Endothelial cell (in vitro differentiated cells): Measurements from ENCODE around the gene RARRES1. TPM values are rescaled to one million over a fixed set of nuclear protein-coding genes. Genes with fewer than 3 reads are reported as not detected.

ENCODE experiments used
- DNase-seq: peaks from one replicate; pipeline ENCODE4 v3.0.0; 2021; ENCODE audit warnings: low spot score
- H3K27ac Mint-ChIP-seq: one replicate; pipeline ENCODE4 v1.8.0; 2021; ENCODE audit warnings: mixed read lengths, inconsistent platforms; ENCODE audit not compliant: unreplicated experiment
- H3K27me3 Mint-ChIP-seq: one replicate; pipeline ENCODE4 v1.8.0; 2021; ENCODE audit warnings: mild to moderate bottlenecking, moderate library complexity, mixed read lengths, inconsistent platforms; ENCODE audit not compliant: unreplicated experiment
- H3K36me3 Mint-ChIP-seq: one replicate; pipeline ENCODE4 v1.8.0; 2021; ENCODE audit warnings: mild to moderate bottlenecking, low read depth, mixed read lengths, inconsistent platforms; ENCODE audit not compliant: unreplicated experiment
- H3K4me1 Mint-ChIP-seq: one replicate; pipeline ENCODE4 v1.8.0; 2021; ENCODE audit warnings: mild to moderate bottlenecking, mixed read lengths, inconsistent platforms; ENCODE audit not compliant: unreplicated experiment
- H3K4me3 Mint-ChIP-seq: one replicate; pipeline ENCODE4 v1.8.0; 2021; ENCODE audit warnings: mild to moderate bottlenecking, mixed read lengths, inconsistent platforms; ENCODE audit not compliant: unreplicated experiment
- H3K9me3 Mint-ChIP-seq: one replicate; pipeline ENCODE4 v1.8.0; 2021; ENCODE audit warnings: mixed read lengths, inconsistent platforms; ENCODE audit not compliant: unreplicated experiment
- total RNA-seq: library from RNA; stranded (reverse); fragmentation: NEBNext Ultra II Directional; extraction: Animal tissue kit (Norgen Biotek cat#: 25700); gene quantifications from one replicate; pipeline ENCODE4 v1.2.1, GENCODE V29; 2021; ENCODE audit not compliant: unreplicated experiment
- TF ChIP-seq, protein P1 (sequence below): fragments of 200-600 bp; sonication (generic); IDR thresholded peaks from one replicate; pipeline ENCODE4 v1.5.0; 2021; ENCODE audit warnings: antibody characterized with exemption; ENCODE audit not compliant: unreplicated experiment

RARRES1 gene
- total RNA-seq, 1 donor from 2014 or later, result not detected

- Mint-ChIP-seq H3K4me3 (no peak overlapping the region), H3K27ac (no peak overlapping the region), H3K9me3 (no peaks in the 10 kb centered on the region), H3K36me3 (peaks cover 10% of the 10 kb centered on the region), H3K27me3 (peaks cover 6% of the 10 kb centered on the region), H3K4me1 (peaks cover 35% of the 10 kb centered on the region)
- no peak for DNase-seq
- TF ChIP-seq, protein P1, sequence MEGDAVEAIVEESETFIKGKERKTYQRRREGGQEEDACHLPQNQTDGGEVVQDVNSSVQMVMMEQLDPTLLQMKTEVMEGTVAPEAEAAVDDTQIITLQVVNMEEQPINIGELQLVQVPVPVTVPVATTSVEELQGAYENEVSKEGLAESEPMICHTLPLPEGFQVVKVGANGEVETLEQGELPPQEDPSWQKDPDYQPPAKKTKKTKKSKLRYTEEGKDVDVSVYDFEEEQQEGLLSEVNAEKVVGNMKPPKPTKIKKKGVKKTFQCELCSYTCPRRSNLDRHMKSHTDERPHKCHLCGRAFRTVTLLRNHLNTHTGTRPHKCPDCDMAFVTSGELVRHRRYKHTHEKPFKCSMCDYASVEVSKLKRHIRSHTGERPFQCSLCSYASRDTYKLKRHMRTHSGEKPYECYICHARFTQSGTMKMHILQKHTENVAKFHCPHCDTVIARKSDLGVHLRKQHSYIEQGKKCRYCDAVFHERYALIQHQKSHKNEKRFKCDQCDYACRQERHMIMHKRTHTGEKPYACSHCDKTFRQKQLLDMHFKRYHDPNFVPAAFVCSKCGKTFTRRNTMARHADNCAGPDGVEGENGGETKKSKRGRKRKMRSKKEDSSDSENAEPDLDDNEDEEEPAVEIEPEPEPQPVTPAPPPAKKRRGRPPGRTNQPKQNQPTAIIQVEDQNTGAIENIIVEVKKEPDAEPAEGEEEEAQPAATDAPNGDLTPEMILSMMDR, result no peak
These were observed 41.9 kb upstream of the RARRES1 start for GRCh38 chr3:158773845-158774830.

GRCh38 chr3:158773166-158773565, 40.9 kb upstream of the RARRES1 start:
- Mint-ChIP-seq H3K27me3 (peaks cover 5% of the 10 kb centered on the region), H3K4me3 (no peak overlapping the region), H3K9me3 (no peaks in the 10 kb centered on the region), H3K4me1 (peaks cover 45% of the 10 kb centered on the region), H3K36me3 (peaks cover 10% of the 10 kb centered on the region), H3K27ac (no peak overlapping the region)
- TF ChIP-seq, protein P1, result no peak
- no peak for DNase-seq

DNA sequence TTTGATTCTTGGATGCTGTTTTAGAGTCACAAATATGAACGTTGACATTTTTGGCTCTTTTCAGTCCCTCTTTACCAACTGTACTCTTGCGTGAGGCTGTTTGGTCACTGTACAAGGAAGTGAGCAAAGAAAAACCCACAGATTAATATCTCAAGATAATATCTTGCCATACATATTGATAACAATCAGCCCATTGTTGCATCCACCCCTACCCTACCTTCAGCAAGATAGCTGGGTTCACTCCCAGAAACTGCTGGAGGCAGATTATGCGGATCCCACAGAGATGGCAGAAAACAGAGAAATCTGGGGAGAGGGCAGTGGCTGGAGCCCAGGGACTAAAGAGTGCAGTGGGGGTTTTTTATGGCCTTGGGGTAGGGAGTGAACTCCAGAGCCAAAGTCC, 39.7 kb upstream of the RARRES1 start:
- Mint-ChIP-seq H3K27me3 (peaks cover 5% of the 10 kb centered on the region), H3K9me3 (no peaks in the 10 kb centered on the region), H3K27ac (no peak overlapping the region), H3K4me3 (no peak overlapping the region), H3K36me3 (peaks cover 6% of the 10 kb centered on the region), H3K4me1 (peaks cover 47% of the 10 kb centered on the region)
- TF ChIP-seq, protein P1, result no peak
- no peak for DNase-seq

DNA sequence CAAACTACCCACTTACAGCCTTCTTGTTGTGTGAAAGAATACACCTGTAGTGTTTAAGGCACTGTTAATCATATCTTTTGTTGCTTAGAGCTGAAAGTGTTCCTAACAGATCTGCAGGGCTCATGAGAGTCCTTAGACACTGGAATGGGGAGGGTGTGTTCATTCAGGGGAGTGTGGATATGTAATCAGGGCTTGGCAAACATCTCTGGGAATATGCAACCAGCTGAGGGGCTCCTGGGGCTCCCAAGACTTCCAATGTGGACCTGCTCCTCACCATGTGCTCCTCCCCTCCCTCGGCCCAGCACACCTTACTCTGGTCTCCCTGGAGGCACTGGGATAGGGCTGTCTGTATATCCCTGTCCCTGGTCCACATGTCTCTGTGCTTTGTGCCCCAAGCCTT, 39.3 kb upstream of the RARRES1 start:
- Mint-ChIP-seq H3K27ac (no peak overlapping the region), H3K4me3 (no peak overlapping the region), H3K4me1 (peaks cover 47% of the 10 kb centered on the region), H3K9me3 (no peaks in the 10 kb centered on the region), H3K36me3 (peaks cover 6% of the 10 kb centered on the region), H3K27me3 (peaks cover 5% of the 10 kb centered on the region)
- TF ChIP-seq, protein P1, result no peak
- DNase-seq, result no peak

- DNase-seq, result no peak
- no peaks in the 10 kb centered on the region for H3K9me3 Mint-ChIP-seq
- peaks cover 47% of the 10 kb centered on the region for H3K4me1 Mint-ChIP-seq
- no peak overlapping the region for H3K27ac Mint-ChIP-seq
- H3K27me3 Mint-ChIP-seq, result peaks cover 5% of the 10 kb centered on the region
- TF ChIP-seq, protein P1, result no peak
- H3K36me3 Mint-ChIP-seq, result peaks cover 6% of the 10 kb centered on the region
- no peak overlapping the region for H3K4me3 Mint-ChIP-seq
These were observed 38.6 kb upstream of the RARRES1 start for GRCh38 chr3:158770741-158771350.
